HG02973 (cell line): ENCODE data around the gene KAT6B.

Experiments used
- ATAC-seq: cut with Tn5 transposase; IDR thresholded peaks from one replicate; pipeline ENCODE4 v1.9.1; 2021; ENCODE audit warnings: moderate library complexity; ENCODE audit not compliant: unreplicated experiment

The KAT6B gene

DNA sequence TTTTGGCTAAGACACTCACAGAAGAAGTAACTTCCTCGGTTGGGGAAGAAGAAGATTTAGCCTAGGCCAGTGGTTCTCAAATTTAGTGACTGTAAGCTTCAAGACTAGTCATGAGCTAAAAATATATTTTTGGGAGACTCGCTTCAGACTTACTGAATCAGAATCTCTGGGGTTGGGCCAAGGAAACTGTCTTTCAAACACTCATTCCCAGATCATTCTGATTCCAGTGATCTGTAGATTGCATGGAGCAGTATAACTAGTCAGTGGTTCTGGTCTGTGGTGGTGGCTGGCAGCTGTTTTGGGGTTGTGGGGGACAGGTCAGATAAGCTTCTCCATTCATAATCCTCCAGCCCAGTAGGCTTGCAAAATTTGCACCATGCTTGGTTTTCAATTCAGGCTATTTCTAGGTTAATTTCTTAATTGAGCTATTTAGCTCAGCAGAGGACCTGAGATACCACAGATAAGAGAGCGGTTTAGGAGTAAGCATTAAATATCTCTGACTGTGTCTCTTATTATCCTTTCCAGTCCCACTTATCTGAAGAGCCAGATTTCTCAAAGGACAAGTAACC is 3.8 kb upstream of the KAT6B start:
- no peak for ATAC-seq

DNA sequence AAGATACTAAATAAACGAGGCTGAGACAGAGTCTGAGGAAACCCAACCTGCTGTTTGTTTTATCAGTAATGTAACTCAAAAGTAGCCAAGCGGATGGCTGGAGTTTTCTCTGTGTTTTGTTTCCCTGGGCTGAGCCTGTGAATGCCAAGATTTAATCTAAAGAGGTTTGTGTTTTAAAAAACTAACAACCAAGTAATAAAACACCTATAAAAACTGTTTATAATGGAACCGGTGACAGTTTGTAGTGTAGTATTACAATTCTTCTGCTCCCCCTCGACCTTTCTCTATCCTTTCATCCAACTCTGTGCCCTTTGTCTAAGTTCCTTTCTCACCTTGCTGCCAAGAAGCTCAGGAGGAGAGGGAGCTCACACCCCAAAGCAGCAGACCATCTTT is 2.6 kb upstream of the KAT6B start:
- ATAC-seq = no peak

- ATAC-seq = no peak
Measured at GRCh38 chr10:74824184-74824899, 2.1 kb upstream of the KAT6B start.

- no peak for ATAC-seq
Measured at GRCh38 chr10:74824900-74825370, 1.5 kb upstream of the KAT6B start.

- ATAC-seq = no peak
Measured at GRCh38 chr10:74825371-74826141, 844 bp upstream of the KAT6B start.

- ATAC-seq = peak; percentile 0
Measured at GRCh38 chr10:74827045-74827441, 643 bp downstream of the KAT6B start.

- no peak for ATAC-seq
Measured at GRCh38 chr10:74827694-74828093, 1.3 kb downstream of the KAT6B start.

GRCh38 chr10:74828946-74829345 is 2.5 kb downstream of the KAT6B start:
- ATAC-seq = no peak

GRCh38 chr10:74831518-74832120 is 5.2 kb downstream of the KAT6B start:
- no peak for ATAC-seq

DNA sequence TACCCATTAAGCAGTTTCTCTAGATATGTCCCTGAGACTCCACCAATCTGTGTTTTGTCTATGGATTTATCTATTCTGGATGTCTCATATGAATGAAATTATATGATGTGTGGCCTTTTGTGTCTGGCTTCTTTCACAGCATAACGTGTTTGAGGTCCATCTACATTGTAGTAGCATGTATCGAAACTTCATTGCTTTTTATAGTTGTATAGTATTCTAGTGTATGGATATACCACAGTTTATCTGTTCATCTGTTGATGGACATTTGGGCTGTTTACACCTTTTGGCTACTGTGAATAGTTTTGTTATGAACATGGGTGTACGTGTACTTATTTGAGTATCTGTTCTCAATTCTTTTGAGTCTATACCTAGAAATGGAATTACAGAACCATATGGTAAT is 9.6 kb downstream of the KAT6B start:
- ATAC-seq = no peak

GRCh38 chr10:74836877-74837276 is 10.5 kb downstream of the KAT6B start:
- no peak for ATAC-seq

GRCh38 chr10:74837743-74838142 is 11.3 kb downstream of the KAT6B start:
- no peak for ATAC-seq

GRCh38 chr10:74839708-74840107 is 13.3 kb downstream of the KAT6B start:
- ATAC-seq = no peak

GRCh38 chr10:74841265-74841973 is 15.0 kb downstream of the KAT6B start:
- no peak for ATAC-seq

DNA sequence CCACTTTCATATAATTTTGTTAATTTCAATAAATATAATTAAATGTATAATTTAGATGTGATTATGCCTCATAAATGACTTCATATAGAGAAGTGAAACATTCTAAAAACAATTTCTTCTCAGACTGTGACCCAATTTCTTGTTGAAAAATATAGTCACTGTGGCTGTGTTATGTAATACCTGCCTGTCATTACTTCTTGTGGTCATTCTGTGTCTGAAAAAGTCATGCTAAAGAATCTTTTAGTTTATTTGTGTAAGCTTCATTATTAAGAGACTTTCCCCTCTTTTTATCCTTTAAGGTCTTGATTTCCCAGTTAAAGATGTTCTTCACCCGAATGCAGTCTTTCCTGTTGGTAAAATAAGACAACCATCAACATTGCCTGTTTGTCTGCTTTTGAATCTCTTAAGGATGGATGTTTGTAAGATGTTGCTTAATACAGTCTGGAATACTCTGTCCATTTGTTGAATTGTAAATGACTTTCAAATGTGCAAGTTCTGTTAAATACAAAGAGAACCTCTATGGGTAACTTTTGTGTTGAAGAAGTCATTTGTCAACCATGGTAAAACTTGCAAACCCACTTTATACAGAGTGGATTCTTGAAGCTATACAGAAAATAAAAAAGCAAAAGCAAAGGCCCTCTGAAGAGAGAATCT is 16.0 kb downstream of the KAT6B start:
- no peak for ATAC-seq

DNA sequence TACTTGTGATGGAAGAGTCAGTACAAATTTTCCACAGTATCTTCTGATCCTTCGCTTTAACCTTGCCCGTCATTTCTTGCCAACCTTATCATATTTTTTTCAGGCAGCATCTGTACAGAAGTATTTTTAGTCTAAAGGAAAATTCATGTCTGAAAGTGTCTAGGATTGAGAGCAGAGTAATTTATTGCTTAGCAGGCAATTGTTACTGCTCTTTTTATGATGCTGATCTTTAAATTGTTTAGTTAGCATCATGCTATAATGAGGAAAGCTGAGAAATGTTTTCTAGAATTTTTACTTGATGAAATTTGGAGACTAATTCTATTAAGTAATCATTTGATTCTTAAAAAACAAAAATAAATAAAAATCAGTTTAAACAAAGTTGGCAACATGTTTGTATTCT is 20.6 kb downstream of the KAT6B start:
- ATAC-seq = no peak

DNA sequence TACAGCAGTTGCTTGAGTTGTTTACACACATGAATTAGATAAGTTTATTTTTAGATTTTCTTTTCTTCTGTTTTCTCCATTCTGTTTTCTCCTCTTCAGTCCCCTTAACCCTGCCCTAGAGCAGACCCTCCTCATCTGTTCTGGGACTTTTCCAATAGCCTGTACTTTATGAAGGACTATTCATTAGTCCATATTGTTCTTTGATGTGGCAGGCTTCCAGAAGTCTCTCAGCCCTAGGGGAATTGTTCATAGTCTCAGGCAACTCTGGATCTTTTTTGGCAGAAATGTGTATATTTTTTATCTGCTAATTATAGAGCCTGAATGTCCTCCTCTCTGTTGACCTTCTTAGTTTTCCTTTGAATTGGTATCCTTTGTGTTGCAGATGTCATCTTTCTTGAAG is 25.4 kb downstream of the KAT6B start:
- no peak for ATAC-seq

GRCh38 chr10:74852381-74852780 is 26.0 kb downstream of the KAT6B start:
- ATAC-seq = no peak

DNA sequence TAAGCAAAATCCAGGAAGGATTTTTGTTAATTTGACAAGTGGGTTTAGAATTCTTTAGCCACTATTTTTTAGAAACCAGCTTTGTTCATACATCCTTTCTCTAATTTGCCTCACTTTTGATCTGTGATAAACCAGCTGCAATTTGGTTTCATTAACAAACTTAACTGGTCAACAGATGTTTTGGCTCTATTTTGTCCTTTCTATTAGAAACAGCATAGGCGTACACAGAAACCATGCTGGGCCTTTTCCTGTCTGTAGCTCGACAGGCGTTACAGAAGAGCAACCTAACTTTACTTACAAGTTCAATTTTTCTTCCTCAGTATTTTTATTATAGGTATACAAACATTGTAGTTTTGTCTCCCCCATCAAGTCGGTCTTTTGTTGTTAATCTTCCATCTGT is 28.2 kb downstream of the KAT6B start:
- ATAC-seq = no peak

GRCh38 chr10:74855027-74855426 is 28.6 kb downstream of the KAT6B start:
- no peak for ATAC-seq

GRCh38 chr10:74855439-74855838 is 29.0 kb downstream of the KAT6B start:
- no peak for ATAC-seq
